GM23248 (cell line): Measurements from ENCODE around the gene CHAF1A.

Source experiments
- EZH2 ChIP-seq: fragments of 200-600 bp; sonication (generic); IDR thresholded peaks from 2 replicates; pipeline ENCODE4 v1.6.1; 2018; ENCODE audit warnings: antibody characterized with exemption, mild to moderate bottlenecking; ENCODE audit not compliant: insufficient read depth, poor library complexity, severe bottlenecking
- EZH2phosphoT487 ChIP-seq: fragments of 200-600 bp; sonication (generic); IDR thresholded peaks from 2 replicates; pipeline ENCODE4 v1.6.1; 2018; ENCODE audit warnings: antibody characterized with exemption, moderate library complexity, mild to moderate bottlenecking, low read depth; ENCODE audit not compliant: insufficient read depth

- TF ChIP-seq EZH2 = no peak
- TF ChIP-seq EZH2phosphoT487 = no peak
Measured at GRCh38 chr19:4431808-4432674, 29.6 kb downstream of the CHAF1A start.
